Endodermal cell (in vitro differentiated cells): ENCODE results near the gene SEH1L. TPM values are rescaled to one million over a fixed set of nuclear protein-coding genes. Genes with fewer than 3 reads are reported as not detected.

Experiments
- DNase-seq: peaks from one replicate; pipeline ENCODE4 v3.0.0-alpha.2; 2017
- H3K27ac ChIP-seq: 2 replicates; pipeline ENCODE4 v1.5.1; 2013; ENCODE audit warnings: mild to moderate bottlenecking, low read depth, low read length, moderate library complexity
- H3K27me3 ChIP-seq: 2 replicates; pipeline ENCODE4 v1.6.1; 2013; ENCODE audit warnings: mild to moderate bottlenecking, low read length, moderate library complexity; ENCODE audit not compliant: insufficient read depth, control insufficient read depth, poor library complexity, severe bottlenecking
- H3K36me3 ChIP-seq: 2 replicates; pipeline ENCODE4 v1.7.0; 2013; ENCODE audit warnings: mild to moderate bottlenecking, low read length, moderate library complexity; ENCODE audit not compliant: control insufficient read depth, insufficient read depth
- H3K4me1 ChIP-seq: one replicate; pipeline ENCODE4 v1.7.0; 2013; ENCODE audit warnings: low read length; ENCODE audit not compliant: control insufficient read depth, insufficient read depth
- H3K4me3 ChIP-seq: 2 replicates; pipeline ENCODE4 v1.5.1; 2013; ENCODE audit warnings: mild to moderate bottlenecking, low read length, moderate library complexity
- H3K9ac ChIP-seq: 2 replicates; pipeline ENCODE4 v1.6.1; 2013; ENCODE audit warnings: mild to moderate bottlenecking, low read length, moderate library complexity; ENCODE audit not compliant: poor library complexity, severe bottlenecking; ENCODE audit errors: extremely low read depth
- H3K9me3 ChIP-seq: 2 replicates; pipeline ENCODE4 v1.6.1; 2013; ENCODE audit warnings: mild to moderate bottlenecking, low read length, moderate library complexity; ENCODE audit not compliant: control insufficient read depth
- H3K27ac Mint-ChIP-seq: 2 replicates; pipeline ENCODE4 v1.8.0; 2020; ENCODE audit warnings: mixed read lengths
- H3K27me3 Mint-ChIP-seq: 2 replicates; pipeline ENCODE4 v1.8.0; 2021; ENCODE audit warnings: mild to moderate bottlenecking, mixed read lengths; ENCODE audit not compliant: insufficient read depth
- H3K36me3 Mint-ChIP-seq: 2 replicates; pipeline ENCODE4 v1.8.0; 2020; ENCODE audit warnings: low read depth, mixed read lengths
- H3K4me1 Mint-ChIP-seq: 2 replicates; pipeline ENCODE4 v1.8.0; 2020; ENCODE audit warnings: mixed read lengths
- H3K4me3 Mint-ChIP-seq: 2 replicates; pipeline ENCODE4 v1.8.0; 2020; ENCODE audit warnings: mild to moderate bottlenecking, moderate library complexity, mixed read lengths
- H3K9me3 Mint-ChIP-seq: 2 replicates; pipeline ENCODE4 v1.8.0; 2020; ENCODE audit warnings: mild to moderate bottlenecking, mixed read lengths
- WGBS, 2 experiments: methylation state at CpG; one replicate each; pipeline versions ENCODE4 v1.1.5 to v1.1.7; 2013; ENCODE audit warnings: missing lambda C conversion rate in 2 of 2, mixed read lengths in 1 of 2; ENCODE audit not compliant: insufficient coverage in 1 of 2, insufficient read length in 1 of 2; 5-methylcytosine and 5-hydroxymethylcytosine counted together
- total RNA-seq, 2 donors: library from RNA; stranded (reverse); fragmentation: NEBNext Ultra II Directional in 1 of 2; extraction: Animal tissue kit (Norgen Biotek cat#: 25700) in 1 of 2; gene quantifications; 2 replicates in 1 of 2; 3 replicates in 1 of 2; pipeline ENCODE4 v1.2.1, GENCODE V29; 2021
- TF ChIP-seq, protein P1 (sequence below): fragments of 200-600 bp; sonication (generic); conservative IDR thresholded peaks from 2 replicates; pipeline ENCODE4 v1.5.0; 2021; ENCODE audit warnings: antibody characterized with exemption, mild to moderate bottlenecking

The SEH1L gene
- total RNA-seq, 2 donors from 2014 or later, result 58.4 to 63.0 TPM

DNA sequence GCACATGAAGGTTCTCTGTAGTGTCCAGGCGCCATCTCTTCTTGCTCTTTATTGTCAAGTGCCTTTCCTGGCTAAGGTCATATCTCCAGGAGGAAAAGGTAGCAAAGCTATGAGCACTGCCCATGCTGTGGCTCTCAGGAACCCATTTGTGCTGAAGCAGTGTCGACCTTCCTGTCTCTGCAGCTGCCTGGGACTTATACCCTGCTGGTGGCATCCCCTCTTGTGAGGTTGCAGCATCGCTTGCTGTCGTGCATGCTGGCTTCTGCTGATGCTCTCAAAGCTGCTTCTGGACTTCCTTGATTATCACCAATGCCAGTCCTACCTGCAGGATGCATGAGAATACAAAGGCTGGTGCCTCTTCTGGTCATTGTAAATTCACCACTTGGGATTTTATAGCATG is 41.7 kb upstream of the SEH1L start:
- TF ChIP-seq, protein P1, sequence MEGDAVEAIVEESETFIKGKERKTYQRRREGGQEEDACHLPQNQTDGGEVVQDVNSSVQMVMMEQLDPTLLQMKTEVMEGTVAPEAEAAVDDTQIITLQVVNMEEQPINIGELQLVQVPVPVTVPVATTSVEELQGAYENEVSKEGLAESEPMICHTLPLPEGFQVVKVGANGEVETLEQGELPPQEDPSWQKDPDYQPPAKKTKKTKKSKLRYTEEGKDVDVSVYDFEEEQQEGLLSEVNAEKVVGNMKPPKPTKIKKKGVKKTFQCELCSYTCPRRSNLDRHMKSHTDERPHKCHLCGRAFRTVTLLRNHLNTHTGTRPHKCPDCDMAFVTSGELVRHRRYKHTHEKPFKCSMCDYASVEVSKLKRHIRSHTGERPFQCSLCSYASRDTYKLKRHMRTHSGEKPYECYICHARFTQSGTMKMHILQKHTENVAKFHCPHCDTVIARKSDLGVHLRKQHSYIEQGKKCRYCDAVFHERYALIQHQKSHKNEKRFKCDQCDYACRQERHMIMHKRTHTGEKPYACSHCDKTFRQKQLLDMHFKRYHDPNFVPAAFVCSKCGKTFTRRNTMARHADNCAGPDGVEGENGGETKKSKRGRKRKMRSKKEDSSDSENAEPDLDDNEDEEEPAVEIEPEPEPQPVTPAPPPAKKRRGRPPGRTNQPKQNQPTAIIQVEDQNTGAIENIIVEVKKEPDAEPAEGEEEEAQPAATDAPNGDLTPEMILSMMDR, result no peak
- 88 to 89% methylated on average over 3 to 4 of the region's 4 CpGs for WGBS, 2 experiments
- no peak overlapping the region for H3K4me3 ChIP-seq
- H3K27me3 ChIP-seq, result no peaks in the 10 kb centered on the region
- no peak overlapping the region for H3K27ac Mint-ChIP-seq
- H3K36me3 ChIP-seq, result no peaks in the 10 kb centered on the region
- no peak overlapping the region for H3K27ac ChIP-seq
- H3K27me3 Mint-ChIP-seq, result peaks cover 15% of the 10 kb centered on the region
- peak; percentile 42 for DNase-seq
- H3K9me3 ChIP-seq, result no peaks in the 10 kb centered on the region
- H3K4me1 Mint-ChIP-seq, result no peaks in the 10 kb centered on the region
- no peak overlapping the region for H3K4me3 Mint-ChIP-seq
- H3K9me3 Mint-ChIP-seq, result no peaks in the 10 kb centered on the region
- no peaks in the 10 kb centered on the region for H3K4me1 ChIP-seq
- no peak overlapping the region for H3K9ac ChIP-seq
- no peaks in the 10 kb centered on the region for H3K36me3 Mint-ChIP-seq

DNA sequence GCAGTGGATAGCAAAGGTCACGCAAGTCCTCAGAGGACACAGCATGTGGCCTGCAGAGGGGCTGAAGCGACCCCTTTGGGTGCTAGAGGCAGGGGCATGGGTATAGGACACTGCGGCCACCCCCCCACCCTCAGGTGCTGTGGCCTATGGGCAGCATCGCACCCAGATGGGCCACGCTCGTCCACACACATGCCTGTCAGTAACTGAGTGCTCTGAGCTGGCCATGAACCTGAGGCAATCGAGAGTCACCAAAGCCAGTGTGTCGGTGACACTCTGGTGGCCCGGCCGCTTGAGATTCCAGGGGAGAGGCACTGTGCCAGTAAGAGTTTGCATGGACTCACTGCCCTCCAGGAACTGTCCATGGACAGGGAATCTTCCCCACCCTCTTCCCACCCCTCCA is 41.0 kb upstream of the SEH1L start:
- DNase-seq, result no peak
- no peak overlapping the region for H3K27ac ChIP-seq
- Mint-ChIP-seq H3K9me3 (no peaks in the 10 kb centered on the region), H3K4me1 (no peaks in the 10 kb centered on the region), H3K4me3 (no peak overlapping the region), H3K27ac (no peak overlapping the region), H3K36me3 (no peaks in the 10 kb centered on the region), H3K27me3 (peaks cover 21% of the 10 kb centered on the region)
- TF ChIP-seq, protein P1, result no peak
- WGBS, 2 experiments, result 95 to 100% methylated on average over 5 to 10 of the region's 10 CpGs
- H3K4me1 ChIP-seq, result no peaks in the 10 kb centered on the region
- no peaks in the 10 kb centered on the region for H3K36me3 ChIP-seq
- H3K9ac ChIP-seq, result no peak overlapping the region
- H3K27me3 ChIP-seq, result no peaks in the 10 kb centered on the region
- H3K9me3 ChIP-seq, result no peaks in the 10 kb centered on the region
- H3K4me3 ChIP-seq, result no peak overlapping the region

DNA sequence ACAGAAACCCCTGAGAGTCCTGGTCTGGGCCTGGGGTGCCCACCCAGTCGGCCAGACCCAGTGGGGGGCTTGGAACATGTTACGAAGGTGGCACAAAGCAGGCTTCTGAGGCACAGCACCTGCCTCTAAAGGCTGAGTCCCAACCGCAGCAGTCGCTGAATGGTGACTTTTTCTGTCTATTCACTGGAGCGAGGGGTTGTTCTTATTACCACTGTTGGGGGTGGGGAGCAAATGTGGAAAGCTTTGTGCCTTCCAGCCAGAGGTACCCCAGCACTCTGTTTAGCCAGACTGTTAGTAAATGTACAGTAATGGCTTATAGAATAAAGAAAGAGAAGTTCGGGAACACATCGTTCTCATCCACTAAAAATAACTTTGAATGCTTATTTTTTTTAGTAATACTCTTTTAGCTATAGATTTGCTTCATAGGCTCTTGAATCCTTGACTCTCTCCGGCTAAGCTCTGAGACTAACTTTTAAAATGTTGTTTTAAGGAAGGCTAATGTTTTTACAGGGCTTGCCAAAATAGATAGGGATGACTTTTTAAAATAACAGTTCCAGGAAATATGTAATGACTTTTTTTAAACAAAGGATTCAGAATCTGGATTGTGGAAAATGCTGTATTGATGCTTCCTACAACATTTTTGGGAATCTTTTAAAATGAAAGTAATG is 40.4 kb upstream of the SEH1L start:
- Histone ChIP-seq H3K4me3 (no peak overlapping the region), H3K27me3 (no peaks in the 10 kb centered on the region)

More for the DNA sequence above, 40.4 kb upstream of the SEH1L start:
- H3K36me3 Mint-ChIP-seq, result no peaks in the 10 kb centered on the region
- Histone ChIP-seq H3K36me3 (no peaks in the 10 kb centered on the region), H3K27ac (no peak overlapping the region), H3K4me1 (no peaks in the 10 kb centered on the region), H3K9ac (no peak overlapping the region), H3K9me3 (no peaks in the 10 kb centered on the region)
- H3K27ac Mint-ChIP-seq, result no peak overlapping the region
- H3K9me3 Mint-ChIP-seq, result no peaks in the 10 kb centered on the region
- TF ChIP-seq, protein P1, result no peak
- no peak overlapping the region for H3K4me3 Mint-ChIP-seq
- WGBS, 2 experiments, result 85 to 90% methylated on average over 6 to 7 of the region's 8 CpGs
- no peak for DNase-seq
- peaks cover 27% of the 10 kb centered on the region for H3K27me3 Mint-ChIP-seq
- H3K4me1 Mint-ChIP-seq, result no peaks in the 10 kb centered on the region
